Fibroblast of mammary gland (primary cell): ENCODE data around the gene LHX2.

ENCODE experiments used
- DNase-seq: peaks from one replicate; pipeline ENCODE4 v3.0.0-alpha.2; 2010; ENCODE audit warnings: low read depth
- H3K4me3 ChIP-seq: 2 replicates; pipeline ENCODE4 v1.5.1; 2011; ENCODE audit warnings: low read depth, mild to moderate bottlenecking, low read length, moderate library complexity; ENCODE audit not compliant: control insufficient read depth
- CTCF ChIP-seq: conservative IDR thresholded peaks from 2 replicates; pipeline ENCODE4 v1.5.1; 2011; ENCODE audit warnings: low read depth, low read length, inconsistent platforms; ENCODE audit not compliant: control insufficient read depth, insufficient read depth

Gene LHX2

DNA sequence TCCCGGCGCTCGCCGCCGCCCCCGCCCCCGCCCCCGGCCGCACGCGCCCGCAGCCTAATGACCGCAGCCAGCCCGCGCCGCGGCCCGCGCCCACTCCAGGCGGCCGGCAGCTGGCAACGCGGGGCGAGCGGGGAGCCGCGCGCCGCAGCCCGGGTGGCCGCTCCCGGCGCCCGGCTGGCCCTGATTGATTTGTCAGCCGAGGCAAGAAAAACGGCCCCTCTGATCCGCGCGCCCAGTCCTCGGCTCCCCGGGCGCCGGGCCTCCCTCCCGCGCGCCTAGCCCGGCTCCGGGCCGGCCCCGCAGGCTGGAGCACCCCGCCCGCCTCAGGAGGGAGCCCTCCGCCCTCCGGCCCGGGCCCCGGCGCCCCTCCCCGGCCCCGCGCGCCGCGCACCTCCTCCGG is 11.9 kb upstream of the LHX2 start:
- TF ChIP-seq CTCF: no peak
- H3K4me3 ChIP-seq: no peak overlapping the region
- no peak for DNase-seq

GRCh38 chr9:124000161-124000783 is 11.3 kb upstream of the LHX2 start:
- DNase-seq: no peak
- no peak overlapping the region for H3K4me3 ChIP-seq
- TF ChIP-seq CTCF: no peak

DNA sequence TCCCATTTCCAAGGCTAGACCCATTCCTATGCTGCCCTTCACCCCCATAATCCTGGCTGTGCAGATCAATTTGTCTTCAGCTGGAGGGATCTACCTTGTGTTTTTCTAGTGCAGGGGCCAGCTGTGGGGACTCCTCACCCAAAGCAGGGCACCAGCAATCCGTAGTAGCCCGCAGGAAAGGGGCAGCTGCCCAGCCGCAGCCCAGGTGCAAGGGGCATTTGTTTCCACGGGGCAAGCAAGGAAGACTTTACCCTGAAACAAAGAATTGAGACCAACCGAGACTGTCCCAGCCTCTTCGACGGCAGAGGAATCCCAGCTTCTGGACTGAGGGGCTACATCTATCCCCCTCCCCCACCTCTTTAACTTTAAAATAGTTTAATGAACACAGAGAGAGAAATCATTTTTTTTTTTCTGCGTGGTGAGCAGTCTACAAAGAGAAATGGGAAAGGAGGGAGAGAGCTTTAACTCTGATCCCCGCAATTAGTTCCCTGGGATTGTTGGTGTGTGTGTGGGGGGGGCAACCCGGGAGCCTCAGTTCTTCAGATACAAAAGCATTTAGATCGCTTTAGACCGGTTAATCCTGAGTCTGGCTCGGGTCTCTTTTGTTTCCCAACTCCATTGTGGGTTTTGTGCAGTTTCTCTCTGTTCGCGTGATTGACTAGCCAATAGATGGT is 10.6 kb upstream of the LHX2 start:
- no peak for TF ChIP-seq CTCF
- no peak overlapping the region for H3K4me3 ChIP-seq
- DNase-seq: no peak

DNA sequence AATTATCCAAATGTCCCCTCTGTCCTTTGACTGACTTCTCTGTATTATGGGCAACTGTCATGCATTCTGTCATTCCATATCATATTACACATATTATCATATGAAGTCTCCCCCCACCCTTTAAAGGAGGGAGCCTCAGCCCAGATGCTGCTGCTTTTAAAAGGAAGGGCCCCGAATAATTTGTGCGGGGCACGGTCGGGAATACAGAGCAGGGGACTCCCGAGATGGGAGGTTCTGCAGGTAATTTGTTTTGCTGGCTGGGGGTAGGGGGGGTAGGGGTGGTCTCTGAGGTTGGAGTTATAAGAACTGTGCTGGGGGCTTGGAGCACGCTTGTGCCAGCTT is 10.1 kb upstream of the LHX2 start:
- TF ChIP-seq CTCF: no peak
- no peak overlapping the region for H3K4me3 ChIP-seq
- DNase-seq: no peak

DNA sequence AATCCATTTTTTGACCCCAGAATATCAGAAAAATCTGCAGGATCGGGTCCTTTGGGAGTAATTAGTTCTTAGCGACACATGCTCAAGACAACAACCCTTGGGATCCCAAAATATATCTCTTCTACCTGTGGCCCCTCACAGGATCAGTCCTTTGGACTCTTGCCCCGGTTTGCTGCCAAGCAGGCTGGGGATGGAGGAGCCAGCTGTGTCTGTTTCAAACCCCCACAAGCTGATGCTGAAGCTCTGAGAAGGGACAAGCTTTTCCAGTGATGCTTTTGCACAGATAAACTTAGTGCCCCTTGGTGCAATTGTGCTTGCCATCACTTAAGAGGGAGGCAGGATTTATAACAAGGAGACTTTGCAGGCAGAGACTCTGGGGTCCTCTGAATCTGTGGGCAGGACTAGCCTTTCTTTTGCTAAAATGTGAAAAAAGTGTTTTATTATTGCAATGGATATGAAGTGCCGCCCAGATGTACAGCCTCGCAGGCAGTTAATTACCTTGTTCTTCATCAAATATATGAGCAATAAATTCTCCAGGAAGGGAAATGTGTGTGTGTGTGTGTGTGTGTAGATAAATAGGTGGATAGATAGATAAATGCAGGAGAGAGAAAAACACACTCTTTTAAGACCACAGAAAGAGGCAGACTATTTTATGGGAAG is 9.6 kb upstream of the LHX2 start:
- no peak overlapping the region for H3K4me3 ChIP-seq
- no peak for DNase-seq
- no peak for TF ChIP-seq CTCF

DNA sequence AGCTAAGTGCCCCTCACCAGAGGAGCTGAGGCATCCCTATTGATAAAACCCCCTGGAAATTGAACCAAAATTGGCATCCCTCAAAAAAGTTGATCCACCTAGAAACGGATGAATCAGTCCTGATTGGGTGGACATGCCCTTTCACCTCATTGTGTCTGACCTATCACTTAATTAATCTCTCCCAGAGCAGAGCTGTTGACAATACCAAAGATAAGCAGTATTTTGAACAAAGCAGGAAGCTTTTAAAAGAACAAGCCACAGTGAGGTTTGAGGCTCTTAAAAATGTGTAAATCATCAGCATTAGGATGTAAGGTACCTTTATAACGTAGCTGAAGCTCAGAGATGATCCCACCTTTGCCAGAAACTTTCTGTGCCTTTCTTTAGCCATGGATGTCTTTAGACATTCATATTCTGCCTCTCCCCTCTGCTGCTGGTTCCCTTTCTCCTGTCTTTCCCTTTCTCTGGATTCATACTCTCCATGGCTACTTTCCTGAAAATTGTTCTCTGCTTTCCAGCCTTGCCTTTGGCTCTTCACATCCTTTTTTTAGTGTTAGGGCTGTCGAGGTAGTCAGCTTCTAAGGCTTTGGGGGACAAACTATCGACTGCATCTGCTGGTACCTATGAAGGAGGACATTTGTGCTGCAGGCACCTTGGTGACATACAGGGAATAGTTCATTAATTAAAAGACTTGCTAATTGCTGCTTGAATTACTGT is 7.8 kb upstream of the LHX2 start:
- TF ChIP-seq CTCF: no peak
- no peak for DNase-seq
- H3K4me3 ChIP-seq: no peak overlapping the region
